B cell (primary cell): ENCODE results near the gene ACBD4. TPM values are rescaled to one million over a fixed set of nuclear protein-coding genes. Genes with fewer than 3 reads are reported as not detected.

ENCODE experiments used
- ATAC-seq: fragments of 200-7000 bp; cut with Tn5 transposase; one replicate; pipeline ENCODE4 v1.10.0; 2021; ENCODE audit warnings: low read depth, mild to moderate bottlenecking, moderate number of reproducible peaks, moderate library complexity
- CTCF ChIA-PET: fragments of 350-600 bp; sonication (Branson Sonifier 250); formaldehyde crosslinking; loops from one replicate; lab custom pipeline; 2021; ENCODE audit warnings: antibody characterized with exemption, inconsistent platforms; lab: Charles Lee
- POLR2A ChIA-PET: fragments of 350-600 bp; sonication (Branson Sonifier 250); formaldehyde crosslinking; loops from one replicate; lab custom pipeline; 2021; ENCODE audit warnings: antibody characterized with exemption; lab: Charles Lee
- DNase-seq: peaks from one replicate; pipeline ENCODE4 v3.0.0; 2013
- H2AFZ ChIP-seq: 2 replicates; pipeline ENCODE4 v1.6.1; 2012; ENCODE audit warnings: mild to moderate bottlenecking, low read depth, low read length; ENCODE audit not compliant: insufficient read depth, poor library complexity, severe bottlenecking
- H3K27ac ChIP-seq, 2 donors: 1 replicate in 1 of 2; 2 replicates in 1 of 2; pipeline ENCODE4 v1.5.1; 2012 to 2013; ENCODE audit warnings: low read length in 2 of 2, mild to moderate bottlenecking in 2 of 2, moderate library complexity in 1 of 2
- H3K27me3 ChIP-seq, 4 experiments: fragments of 200-600 bp in 1 of 4; sonication (generic) in 1 of 4; replicated peaks in 1 of 4; 1 replicate in 2 of 4; 2 replicates in 2 of 4; pipeline versions ENCODE4 v1.6.1 to v1.7.0; 2013 to 2016; ENCODE audit warnings: low read length in 3 of 4, mild to moderate bottlenecking in 2 of 4, mixed read lengths in 1 of 4, moderate library complexity in 1 of 4; ENCODE audit not compliant: insufficient read depth in 4 of 4, control insufficient read depth in 3 of 4; ENCODE audit errors: control extremely low read depth in 1 of 4
- H3K36me3 ChIP-seq, 2 experiments: replicated peaks in 1 of 2; 1 replicate in 1 of 2; 2 replicates in 1 of 2; pipeline versions ENCODE4 v1.6.1 to v1.7.1; 2013; ENCODE audit warnings: low read length in 1 of 2; ENCODE audit not compliant: insufficient read depth in 2 of 2, control insufficient read depth in 1 of 2; ENCODE audit errors: control extremely low read depth in 1 of 2, extremely low read depth in 1 of 2
- H3K4me1 ChIP-seq, 2 donors: fragments of 200-600 bp in 1 of 2; sonication (generic) in 1 of 2; 1 replicate in 1 of 2; 2 replicates in 1 of 2; pipeline versions ENCODE4 v1.5.1 to v1.6.1; 2013 to 2017; ENCODE audit warnings: low read length in 2 of 2; ENCODE audit not compliant: control insufficient read depth in 2 of 2, insufficient read depth in 2 of 2
- H3K4me2 ChIP-seq: replicated peaks from 2 replicates; pipeline ENCODE3; 2012; ENCODE audit warnings: mild to moderate bottlenecking, low read depth, low read length; ENCODE audit not compliant: poor library complexity, severe bottlenecking
- H3K4me3 ChIP-seq, 5 experiments: fragments of 200-600 bp in 1 of 5; sonication (generic) in 1 of 5; 1 replicate in 3 of 5; 2 replicates in 2 of 5; pipeline versions ENCODE4 v1.5.1 to v1.7.0; 2011 to 2016; ENCODE audit warnings: low read length in 4 of 5, mild to moderate bottlenecking in 4 of 5, low read depth in 2 of 5, control low read depth in 1 of 5, moderate library complexity in 1 of 5; ENCODE audit not compliant: insufficient read depth in 1 of 5; ENCODE audit errors: control extremely low read depth in 1 of 5, extremely low read depth in 1 of 5
- H3K79me2 ChIP-seq: fragments of 200-600 bp; sonication (generic); one replicate; pipeline ENCODE4 v1.6.0; 2016; ENCODE audit warnings: low read length; ENCODE audit not compliant: control insufficient read depth, insufficient read depth
- H3K9ac ChIP-seq: fragments of 200-600 bp; sonication (generic); 2 replicates; pipeline ENCODE4 v1.6.1; 2017; ENCODE audit warnings: mild to moderate bottlenecking, low read length, moderate library complexity
- H3K9me3 ChIP-seq, 3 donors: one replicate each; pipeline versions ENCODE4 v1.6.1 to v1.7.1; 2013; ENCODE audit warnings: low read length in 2 of 3; ENCODE audit not compliant: control insufficient read depth in 2 of 3, insufficient read depth in 1 of 3; ENCODE audit errors: control extremely low read depth in 1 of 3
- H4K20me1 ChIP-seq: 2 replicates; pipeline ENCODE4 v1.6.0; 2012; ENCODE audit warnings: mild to moderate bottlenecking, low read length; ENCODE audit not compliant: insufficient read depth, control insufficient read depth, poor library complexity, severe bottlenecking
- H3K27ac Mint-ChIP-seq: one replicate; pipeline ENCODE4 v1.8.0; 2021; ENCODE audit warnings: mixed read lengths
- H3K27me3 Mint-ChIP-seq: one replicate; pipeline ENCODE4 v1.8.0; 2021; ENCODE audit warnings: mixed read lengths
- H3K4me1 Mint-ChIP-seq: one replicate; pipeline ENCODE4 v1.8.0; 2021; ENCODE audit warnings: mixed read lengths
- H3K4me3 Mint-ChIP-seq: one replicate; pipeline ENCODE4 v1.8.0; 2021; ENCODE audit warnings: mixed read lengths
- H3K9me3 Mint-ChIP-seq: one replicate; pipeline ENCODE4 v1.8.0; 2022; ENCODE audit warnings: mixed read lengths; ENCODE audit not compliant: insufficient read depth
- EZH2 ChIP-seq: IDR thresholded peaks from 2 replicates; pipeline ENCODE4 v1.6.1; 2012; ENCODE audit warnings: borderline replicate concordance, low read depth, mild to moderate bottlenecking, moderate library complexity, low read length; ENCODE audit not compliant: insufficient read depth, poor library complexity, severe bottlenecking
- WGBS: methylation state at CpG from one replicate; pipeline ENCODE4 v1.1.5; 2013; ENCODE audit warnings: missing lambda C conversion rate; ENCODE audit not compliant: insufficient coverage; 5-methylcytosine and 5-hydroxymethylcytosine counted together
- intact Hi-C: fragments of 100-400 bp; cut with micrococcal nuclease; formaldehyde crosslinking; loops from one replicate; pipeline ENCODE4 v1.10.0; 2022
- polyA plus RNA-seq: library from polyadenylated mRNA; depleted of rRNA; stranded (reverse); fragments of >200 nt; gene quantifications from 2 replicates; pipeline ENCODE4 v1.2.3, GENCODE V29; 2012
- total RNA-seq, 2 donors: library from RNA; stranded (reverse); fragments of 120-200 nt in 1 of 2; gene quantifications; 1 replicate in 1 of 2; 2 replicates in 1 of 2; pipeline versions ENCODE4 v1.2.3 to v1.2.4, GENCODE V29; 2013 to 2022
- TF ChIP-seq, protein P1 (sequence below): fragments of 200-600 bp; IDR thresholded peaks from one replicate; pipeline ENCODE4 v1.8.0; 2022; ENCODE audit warnings: antibody characterized with exemption, mild to moderate bottlenecking

The ACBD4 gene
- total and polyA plus RNA-seq, 2 donors (not counting 1 experiment from before 2014, with no cell fraction given) = 36.8 to 39.4 TPM

DNA sequence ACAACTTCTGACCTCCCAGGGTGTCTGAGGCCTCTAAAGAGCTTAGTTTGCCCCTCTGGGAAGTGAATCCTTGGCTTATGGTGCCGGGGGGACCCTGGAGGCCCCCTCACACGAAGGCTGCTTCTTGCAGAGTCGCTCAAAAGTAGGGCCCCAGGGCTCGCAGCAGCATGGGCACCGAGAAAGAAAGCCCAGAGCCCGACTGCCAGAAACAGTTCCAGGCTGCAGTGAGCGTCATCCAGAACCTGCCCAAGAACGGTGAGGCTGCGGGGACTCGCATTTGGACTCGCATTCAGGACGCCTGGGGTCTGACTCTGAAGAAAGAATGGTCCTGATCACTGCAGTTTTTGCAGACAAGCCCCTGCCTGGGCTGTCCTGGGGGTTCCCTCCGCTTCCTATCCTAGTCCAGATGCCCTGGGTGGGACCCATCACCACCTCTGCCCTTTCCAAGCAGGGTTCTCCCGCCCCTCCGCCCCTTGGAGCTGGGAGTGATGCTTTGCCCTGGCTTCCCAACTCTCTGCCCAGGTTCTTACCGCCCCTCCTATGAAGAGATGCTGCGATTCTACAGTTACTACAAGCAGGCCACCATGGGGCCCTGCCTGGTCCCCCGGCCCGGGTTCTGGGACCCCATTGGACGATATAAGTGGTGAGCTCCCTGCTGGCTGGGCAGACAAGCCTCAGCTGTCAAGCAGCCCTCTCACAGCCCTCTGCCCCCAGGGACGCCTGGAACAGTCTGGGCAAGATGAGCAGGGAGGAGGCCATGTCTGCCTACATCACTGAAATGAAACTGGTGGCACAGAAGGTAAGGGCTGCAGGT lies 698 bp downstream of the ACBD4 start:
- CTCF ChIA-PET = interaction anchor here (0.6 to 10.2 kb wide), 45 partner anchors 9 to 360 kb away, joined by 3 to 242 read pairs (median 6); partner anchors contain the start of genes FMNL1, HEXIM1, HEXIM2 and MAP3K14
- Histone ChIP-seq H3K36me3 (peaks cover 0 to 12% of the 10 kb centered on the region in 2 experiments), H3K4me2 (peak overlapping the region; percentile 86), H3K79me2 (peaks cover 18% of the 10 kb centered on the region), H3K4me3 (peak overlapping the region; percentile 35 to 96 (median 90)), H2AFZ (peak overlapping the region; percentile 90), H3K27me3 (peaks cover 0 to 5% (median 0%) of the 10 kb centered on the region in 4 experiments), H3K4me1 (peaks cover 17 to 24% of the 10 kb centered on the region in 2 donors), H3K27ac (peak overlapping the region; percentile 54 to 76), H4K20me1 (no peaks in the 10 kb centered on the region), H3K9me3 (no peaks in the 10 kb centered on the region), H3K9ac (peak overlapping the region; percentile 87)
- peak overlapping the region; percentile 87 for H3K27ac Mint-ChIP-seq
- intact Hi-C loops = loop anchor here (1.0 to 2.0 kb wide), 7 partner anchors 12 to 189 kb away; partner anchors contain the start of genes HEXIM1, HEXIM2, KIF18B and NMT1
- H3K4me1 Mint-ChIP-seq = peaks cover 23% of the 10 kb centered on the region
- H3K27me3 Mint-ChIP-seq = peaks cover 3% of the 10 kb centered on the region
- POLR2A ChIA-PET = interaction anchor here (0.6 to 2.3 kb wide), 13 partner anchors 8 to 914 kb away, joined by 3 to 36 read pairs (median 6); partner anchors contain the start of genes FMNL1, HEXIM1, HEXIM2 and NMT1
- TF ChIP-seq EZH2 = no peak
- TF ChIP-seq, protein P1, sequence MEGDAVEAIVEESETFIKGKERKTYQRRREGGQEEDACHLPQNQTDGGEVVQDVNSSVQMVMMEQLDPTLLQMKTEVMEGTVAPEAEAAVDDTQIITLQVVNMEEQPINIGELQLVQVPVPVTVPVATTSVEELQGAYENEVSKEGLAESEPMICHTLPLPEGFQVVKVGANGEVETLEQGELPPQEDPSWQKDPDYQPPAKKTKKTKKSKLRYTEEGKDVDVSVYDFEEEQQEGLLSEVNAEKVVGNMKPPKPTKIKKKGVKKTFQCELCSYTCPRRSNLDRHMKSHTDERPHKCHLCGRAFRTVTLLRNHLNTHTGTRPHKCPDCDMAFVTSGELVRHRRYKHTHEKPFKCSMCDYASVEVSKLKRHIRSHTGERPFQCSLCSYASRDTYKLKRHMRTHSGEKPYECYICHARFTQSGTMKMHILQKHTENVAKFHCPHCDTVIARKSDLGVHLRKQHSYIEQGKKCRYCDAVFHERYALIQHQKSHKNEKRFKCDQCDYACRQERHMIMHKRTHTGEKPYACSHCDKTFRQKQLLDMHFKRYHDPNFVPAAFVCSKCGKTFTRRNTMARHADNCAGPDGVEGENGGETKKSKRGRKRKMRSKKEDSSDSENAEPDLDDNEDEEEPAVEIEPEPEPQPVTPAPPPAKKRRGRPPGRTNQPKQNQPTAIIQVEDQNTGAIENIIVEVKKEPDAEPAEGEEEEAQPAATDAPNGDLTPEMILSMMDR = no peak
- H3K4me3 Mint-ChIP-seq = peak overlapping the region; percentile 95
- no peaks in the 10 kb centered on the region for H3K9me3 Mint-ChIP-seq
- ATAC-seq (no peak), DNase-seq (no peak)
- WGBS = 68% methylated on average over 21 of the region's 21 CpGs
